Measurements from ENCODE around the gene HERPUD2. TPM values are rescaled to one million over a fixed set of nuclear protein-coding genes. Genes with fewer than 3 reads are reported as not detected.

Gene HERPUD2
- total RNA-seq, 1 experiment from 2014 or later, result 36.4 TPM

- no peak overlapping the region for H3K27ac ChIP-seq (ENCODE audit: low read length)
- intact Hi-C loops (cut with micrococcal nuclease; ENCODE audit: unreplicated experiment), result no loop called here
- DNase-seq (ENCODE audit: low read depth, low spot score) (no peak), ATAC-seq (no peak)
- ChIA-PET POLR2A (no interaction called here), CTCF (no interaction called here)
- no peaks in the 10 kb centered on the region for H3K4me1 ChIP-seq (ENCODE audit: control insufficient read depth, insufficient read depth, low read length)
- no peak overlapping the region for H3K4me3 ChIP-seq (ENCODE audit: low read depth in 2 of 2, low read length in 2 of 2)
- no peaks in the 10 kb centered on the region for H3K27me3 ChIP-seq (ENCODE audit: control insufficient read depth, insufficient read depth, low read length)
- in situ Hi-C loops (cut with HindIII; ENCODE audit: low pct_unique_long_range_greater_than_20kb, low sequenced_read_pairs), result no loop called here
- H3K9me3 ChIP-seq (ENCODE audit: control insufficient read depth, insufficient read depth, low read depth, low read length), result no peaks in the 10 kb centered on the region
- H3K36me3 ChIP-seq (ENCODE audit: control insufficient read depth, insufficient read depth, low read length), result peaks cover 17% of the 10 kb centered on the region
- no peak for TF ChIP-seq TCF7L2 (IDR thresholded peaks at IDR 0.05; ENCODE audit: low read depth, low read length)
- no peak for TF ChIP-seq POLR2AphosphoS5 (IDR thresholded peaks at IDR 0.05; ENCODE audit: low read depth, low read length)
- no peak for TF ChIP-seq SIN3A (IDR thresholded peaks at IDR 0.05; ENCODE audit: borderline replicate concordance, insufficient read depth, low read depth, low read length)
- no peak for TF ChIP-seq CTCF (IDR thresholded peaks at IDR 0.05)
- TF ChIP-seq REST (IDR thresholded peaks at IDR 0.05; ENCODE audit: insufficient read depth in 1 of 2, low read depth in 2 of 2, low read length in 1 of 2), result no peak
- BruUV-seq (replicated peaks), result no TSS peak
These were observed 64.6 kb downstream of the HERPUD2 start for GRCh38 chr7:35630024-35630972.

GRCh38 chr7:35624299-35625186 is 70.4 kb downstream of the HERPUD2 start:
- TF ChIP-seq POLR2AphosphoS5 (IDR thresholded peaks at IDR 0.05; ENCODE audit: low read depth, low read length) (no peak), TCF7L2 (IDR thresholded peaks at IDR 0.05; ENCODE audit: low read depth, low read length) (no peak), SIN3A (IDR thresholded peaks at IDR 0.05; ENCODE audit: borderline replicate concordance, insufficient read depth, low read depth, low read length) (no peak), CTCF (IDR thresholded peaks at IDR 0.05) (peak; percentile 94), REST (IDR thresholded peaks at IDR 0.05; ENCODE audit: insufficient read depth in 1 of 2, low read depth in 2 of 2, low read length in 1 of 2) (no peak)
- no peaks in the 10 kb centered on the region for H3K4me1 ChIP-seq (ENCODE audit: control insufficient read depth, insufficient read depth, low read length)
- DNase-seq (ENCODE audit: low read depth, low spot score) (peak; percentile 43), ATAC-seq (peak; percentile 93)
- in situ Hi-C loops (cut with HindIII; ENCODE audit: low pct_unique_long_range_greater_than_20kb, low sequenced_read_pairs), result no loop called here
- H3K27me3 ChIP-seq (ENCODE audit: control insufficient read depth, insufficient read depth, low read length), result no peaks in the 10 kb centered on the region
- H3K4me3 ChIP-seq (ENCODE audit: low read depth in 2 of 2, low read length in 2 of 2), result no peak overlapping the region
- CTCF ChIA-PET, result interaction anchor here (0.7 to 1.4 kb wide), 3 partner anchors 92 to 199 kb away, joined by 3 read pairs; no protein-coding TSS in a partner anchor
- no peak overlapping the region for H3K27ac ChIP-seq (ENCODE audit: low read length)
- intact Hi-C loops (cut with micrococcal nuclease; ENCODE audit: unreplicated experiment), result loop anchor here (1.0 to 5.0 kb wide), 3 partner anchors 87 to 432 kb away; no protein-coding TSS in a partner anchor
- no TSS peak for BruUV-seq (replicated peaks)
- H3K36me3 ChIP-seq (ENCODE audit: control insufficient read depth, insufficient read depth, low read length), result no peaks in the 10 kb centered on the region; the same call in 1 of the 2 replicates
- POLR2A ChIA-PET, result no interaction called here
- no peaks in the 10 kb centered on the region for H3K9me3 ChIP-seq (ENCODE audit: control insufficient read depth, insufficient read depth, low read depth, low read length)

All from Panc1 (cell line).